SW 1271 (cell line): ENCODE measurements around the gene MTHFR.

Experiments used
- DNase-seq, 2 experiments: peaks; one replicate each; lab custom pipeline; 2025; lab: John Stamatoyannopoulos, UW

MTHFR gene

DNA sequence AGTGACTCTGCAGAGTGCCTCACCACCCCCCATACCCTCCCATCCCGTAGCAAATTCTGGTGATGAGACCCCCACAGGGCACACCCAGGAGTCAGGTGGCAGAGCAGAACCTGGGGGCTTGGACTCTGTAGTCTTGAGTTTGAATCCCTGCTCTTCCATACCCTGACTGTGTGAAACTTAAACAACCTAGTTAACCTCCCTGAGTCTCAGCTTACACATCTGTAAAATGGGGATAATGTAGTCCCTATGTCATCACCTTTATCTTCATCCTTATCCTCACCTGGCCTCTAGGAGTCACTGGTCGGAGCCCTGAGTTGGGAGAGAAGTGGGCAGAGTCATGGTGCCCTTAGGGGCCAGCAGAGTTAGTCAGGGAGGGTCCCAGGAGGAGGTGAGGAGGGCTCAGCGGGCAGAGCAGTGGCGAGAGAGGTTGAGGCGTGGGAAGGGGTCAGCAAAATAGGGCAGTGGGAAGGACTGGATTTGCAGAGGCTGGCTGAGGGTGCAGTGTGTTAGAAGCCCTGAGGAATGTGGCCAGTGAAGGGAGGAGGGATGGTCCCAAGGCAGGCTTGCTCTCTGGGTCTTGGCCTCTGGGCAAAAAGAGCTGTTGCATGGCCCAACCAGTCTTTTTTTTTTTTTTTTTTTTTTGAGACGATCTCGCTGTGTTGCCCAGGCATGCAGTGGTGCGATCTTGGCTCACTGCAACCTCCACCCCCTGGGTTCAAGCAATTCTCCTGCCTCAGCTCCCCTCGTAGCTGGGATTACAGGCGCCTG, 25.2 kb downstream of the MTHFR start:
- no peak for DNase-seq

DNA sequence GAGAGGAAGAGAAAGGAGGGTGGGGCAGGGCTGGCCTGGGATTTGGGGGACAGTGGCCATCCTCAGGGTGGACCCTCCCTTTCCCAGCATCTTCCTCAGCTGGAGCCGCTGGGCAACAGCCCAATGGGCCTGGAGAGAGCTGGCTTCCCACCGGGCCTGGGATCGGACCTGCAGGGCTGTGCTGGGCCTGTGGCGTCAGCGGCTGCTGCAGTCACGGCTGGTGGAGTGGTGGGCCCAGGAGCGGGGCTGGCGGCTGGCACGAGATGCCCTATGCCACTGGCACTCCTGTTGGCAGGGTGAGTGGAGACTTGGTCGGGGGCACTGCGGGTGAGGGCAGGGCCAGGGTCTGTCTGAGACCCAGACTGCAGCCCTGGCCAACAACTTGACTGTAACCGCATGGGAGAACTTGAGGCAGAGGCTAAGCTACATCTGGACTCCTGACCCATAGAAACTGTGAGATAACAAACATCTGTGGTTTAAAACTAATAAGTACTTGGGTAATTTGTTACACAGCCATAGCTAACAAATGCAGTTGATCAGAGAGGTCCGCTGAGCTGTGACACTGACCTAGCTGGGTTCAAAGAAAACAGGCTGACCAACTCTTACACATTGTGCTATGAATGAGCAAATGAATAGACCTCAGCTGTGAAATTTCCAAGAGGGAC, 25.9 kb downstream of the MTHFR start:
- DNase-seq: no peak

DNA sequence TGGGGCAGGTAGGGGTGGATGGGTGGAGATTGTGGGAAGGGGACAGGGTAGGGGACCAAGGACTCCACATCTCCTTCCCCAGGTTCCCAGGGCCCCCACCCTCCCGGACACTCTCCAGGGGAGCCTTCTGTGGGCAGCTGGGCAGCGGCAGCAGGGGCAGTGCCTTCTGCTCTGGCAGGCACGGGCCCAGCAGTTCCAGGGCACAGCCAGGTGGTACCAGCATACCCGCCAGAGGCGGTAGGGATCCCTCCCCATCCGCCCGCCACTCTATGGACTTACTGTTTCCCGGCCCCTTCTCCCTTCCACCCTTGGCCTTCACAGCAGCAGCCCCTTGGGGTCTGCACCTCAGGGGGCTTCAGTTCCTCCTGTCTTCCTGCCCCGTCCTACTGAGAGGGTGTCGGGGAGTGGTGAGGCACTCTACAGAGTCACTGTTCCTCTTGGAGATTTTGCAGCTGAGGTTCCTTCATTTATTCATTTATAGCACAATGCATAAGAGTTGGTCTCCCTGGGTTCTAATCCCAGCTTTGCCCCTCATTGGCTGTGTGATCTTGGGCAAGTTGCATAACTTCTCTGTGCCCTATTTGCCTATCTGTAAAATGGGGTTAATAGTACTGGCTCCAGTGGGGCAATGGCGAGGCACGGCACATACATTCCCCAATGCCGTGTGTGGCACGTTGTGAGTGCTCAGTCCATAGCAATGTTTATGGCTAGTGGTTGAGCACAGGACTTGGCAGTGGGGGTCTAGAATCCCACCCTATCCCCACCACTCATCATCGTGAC, 26.7 kb downstream of the MTHFR start:
- no peak for DNase-seq

DNA sequence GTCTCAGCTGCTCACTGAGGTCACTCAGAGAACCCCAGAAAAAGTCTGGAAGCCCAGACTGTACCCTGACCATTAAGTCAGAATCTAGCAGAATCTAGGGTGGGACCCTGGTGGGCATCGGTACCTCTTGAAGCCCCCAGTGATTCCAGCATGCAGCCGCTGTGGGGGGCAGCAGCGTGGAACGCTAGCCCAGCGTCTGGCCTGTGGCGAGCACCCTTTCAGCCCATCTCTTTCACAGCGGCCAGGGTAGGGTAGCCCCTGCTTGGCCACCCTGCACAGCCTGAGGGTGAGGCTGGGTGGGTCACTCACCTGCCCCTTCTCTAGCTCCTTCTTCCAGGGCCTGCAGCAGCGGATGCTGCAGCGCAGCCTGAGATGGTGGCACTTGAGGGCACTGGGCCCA, 27.4 kb downstream of the MTHFR start:
- DNase-seq: no peak

DNA sequence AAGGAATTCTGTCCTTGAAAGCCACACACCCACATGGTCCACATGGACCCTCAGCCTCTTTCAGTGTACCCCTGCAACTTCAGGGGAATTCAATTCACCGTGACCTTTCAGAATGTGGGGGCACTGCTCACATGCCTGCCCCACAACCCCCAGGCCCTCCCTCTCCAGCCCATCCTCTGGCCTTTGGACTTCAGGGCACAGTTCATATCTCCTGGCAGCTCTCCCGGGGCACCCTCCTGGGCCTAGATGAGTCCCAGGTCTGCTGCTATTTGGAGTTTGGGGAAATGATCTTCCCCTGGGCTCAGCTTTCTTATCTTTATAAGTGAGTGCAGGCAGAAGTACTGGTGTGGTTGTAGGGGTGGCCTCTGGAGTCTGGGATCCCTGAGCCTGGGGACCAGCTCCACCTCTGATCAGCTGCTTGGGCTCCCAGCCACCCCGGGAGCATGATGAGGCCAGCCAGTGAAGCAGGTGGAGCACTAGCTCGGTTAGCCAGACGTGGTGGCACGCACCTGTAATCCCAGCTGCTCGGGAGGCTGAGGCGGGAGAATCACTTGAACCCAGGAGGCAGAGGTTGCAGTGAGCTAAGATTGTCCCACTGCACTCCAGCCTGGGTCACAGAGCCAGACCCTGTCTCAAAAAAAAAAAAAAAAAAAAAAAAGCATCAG, 28.0 kb downstream of the MTHFR start:
- DNase-seq: no peak

DNA sequence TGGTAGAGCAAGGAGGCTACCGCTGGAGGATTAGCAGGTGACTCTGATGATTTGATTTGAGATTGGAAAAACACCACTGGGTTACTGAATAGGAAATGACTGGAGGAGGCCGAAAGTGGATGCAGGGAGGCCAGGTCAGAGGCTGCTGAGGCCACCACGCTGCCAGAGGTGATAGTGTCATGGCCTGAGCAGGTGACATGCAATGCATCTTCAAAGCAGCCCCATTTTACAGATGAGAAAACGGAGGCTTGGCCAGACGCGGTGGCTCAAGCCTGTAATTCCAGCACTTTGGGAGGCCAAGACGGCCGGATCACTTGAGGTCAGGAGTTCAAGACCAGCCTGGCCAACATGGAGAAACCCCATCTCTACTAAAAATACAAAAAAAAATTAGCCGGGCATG, 31.0 kb downstream of the MTHFR start:
- DNase-seq: no peak

DNA sequence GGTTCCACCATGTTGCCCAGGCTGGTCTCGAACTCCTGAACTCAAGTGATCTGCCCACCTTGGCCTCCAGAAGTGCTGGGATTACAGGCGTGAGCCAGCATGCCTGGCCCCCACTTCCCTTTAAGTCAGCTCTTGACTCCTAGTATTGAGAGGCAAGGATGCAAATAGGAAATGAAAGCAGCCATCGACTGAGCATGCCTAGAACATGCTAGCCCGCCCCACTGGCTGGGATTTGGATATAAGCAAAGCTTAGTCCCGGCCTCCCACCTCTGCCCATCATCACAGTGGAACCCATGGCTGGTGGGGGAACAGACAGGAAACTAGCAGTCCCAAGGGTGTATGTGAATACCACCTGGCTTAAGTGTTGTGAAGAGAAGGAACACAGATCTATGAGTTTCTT, 33.3 kb downstream of the MTHFR start:
- DNase-seq: no peak

DNA sequence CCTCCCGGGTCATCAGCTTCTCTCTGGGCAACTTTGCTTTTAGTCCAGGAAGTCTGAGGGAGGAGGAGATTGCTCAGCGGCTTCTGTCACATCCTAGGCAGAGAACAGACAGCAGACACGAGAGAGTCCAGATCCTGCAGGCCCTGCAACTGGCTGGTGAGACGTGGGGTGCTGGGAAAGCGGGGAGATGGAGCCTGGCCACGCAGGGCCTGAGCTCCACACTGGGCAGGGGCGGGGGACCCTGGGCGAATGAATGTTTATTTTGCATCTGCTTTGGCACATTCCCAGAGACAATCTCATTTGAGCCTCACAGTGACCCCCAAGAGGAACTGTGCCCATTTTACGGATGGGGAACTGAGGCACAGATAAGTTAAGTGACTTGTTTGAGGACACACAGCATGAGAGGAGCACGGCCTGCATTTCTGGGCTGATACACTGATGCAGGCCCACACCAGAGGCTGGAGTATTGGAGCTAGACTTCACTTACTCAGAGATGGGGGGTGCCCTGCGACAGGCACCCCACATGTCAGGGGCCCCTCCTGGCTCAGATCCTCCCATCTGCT, 34.2 kb downstream of the MTHFR start:
- no peak for DNase-seq

DNA sequence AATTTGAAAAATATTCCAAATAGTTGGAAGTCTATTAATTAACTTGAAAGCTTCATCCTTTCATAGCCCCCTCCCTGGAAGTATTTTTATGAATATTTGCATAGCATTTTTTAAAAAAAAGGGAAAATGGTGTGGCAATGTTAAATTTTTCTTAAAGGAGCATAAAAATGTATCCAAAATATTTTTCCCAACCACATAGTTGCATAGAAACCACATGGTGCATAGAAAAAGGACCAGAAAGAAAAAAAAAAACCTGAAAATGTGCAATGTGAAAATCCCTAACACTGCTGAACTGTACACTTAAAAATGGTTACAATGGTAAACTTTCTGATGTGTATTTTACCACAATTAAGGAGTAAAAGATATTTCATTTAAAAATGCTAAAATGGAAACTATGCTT, 35.8 kb downstream of the MTHFR start:
- DNase-seq: no peak

DNA sequence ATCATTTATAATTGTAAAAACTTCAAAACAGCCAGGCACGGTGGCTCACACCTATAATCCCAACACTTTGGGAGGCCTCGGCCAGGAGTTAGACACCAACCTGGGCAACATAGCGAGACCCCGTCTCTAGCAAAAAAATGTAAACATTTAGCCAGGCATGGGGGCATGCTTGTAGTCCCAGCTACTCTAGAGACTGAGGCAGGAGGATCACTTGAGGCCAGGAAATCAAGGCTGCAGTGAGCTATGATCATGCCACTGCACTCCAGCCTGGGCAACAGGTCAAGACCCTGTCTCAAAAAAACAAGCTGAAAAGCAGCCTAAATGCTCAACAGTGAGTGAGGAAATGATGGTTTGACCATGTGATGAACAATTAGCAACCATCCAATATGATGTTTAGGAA, 36.5 kb downstream of the MTHFR start:
- DNase-seq: no peak

DNA sequence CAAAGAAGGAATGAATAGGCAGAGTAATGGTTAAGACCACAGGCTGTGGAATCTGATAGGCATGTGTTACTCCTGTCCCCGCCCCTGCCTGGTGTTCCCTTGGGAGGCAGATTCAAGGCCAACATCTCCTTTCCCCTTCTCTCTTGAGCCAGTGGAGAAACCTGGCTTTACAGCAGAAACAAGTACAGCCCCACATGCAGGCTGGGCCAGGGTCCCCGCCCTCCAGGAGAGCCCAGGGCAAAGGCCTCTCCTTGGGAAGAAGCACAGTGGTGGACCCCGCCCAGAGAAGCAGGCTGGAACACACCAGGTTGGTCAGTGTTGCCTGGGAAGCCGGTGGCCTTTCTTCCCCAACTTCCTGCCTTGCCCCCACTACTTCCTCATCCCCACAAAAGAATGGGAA, 36.9 kb downstream of the MTHFR start:
- DNase-seq: no peak

DNA sequence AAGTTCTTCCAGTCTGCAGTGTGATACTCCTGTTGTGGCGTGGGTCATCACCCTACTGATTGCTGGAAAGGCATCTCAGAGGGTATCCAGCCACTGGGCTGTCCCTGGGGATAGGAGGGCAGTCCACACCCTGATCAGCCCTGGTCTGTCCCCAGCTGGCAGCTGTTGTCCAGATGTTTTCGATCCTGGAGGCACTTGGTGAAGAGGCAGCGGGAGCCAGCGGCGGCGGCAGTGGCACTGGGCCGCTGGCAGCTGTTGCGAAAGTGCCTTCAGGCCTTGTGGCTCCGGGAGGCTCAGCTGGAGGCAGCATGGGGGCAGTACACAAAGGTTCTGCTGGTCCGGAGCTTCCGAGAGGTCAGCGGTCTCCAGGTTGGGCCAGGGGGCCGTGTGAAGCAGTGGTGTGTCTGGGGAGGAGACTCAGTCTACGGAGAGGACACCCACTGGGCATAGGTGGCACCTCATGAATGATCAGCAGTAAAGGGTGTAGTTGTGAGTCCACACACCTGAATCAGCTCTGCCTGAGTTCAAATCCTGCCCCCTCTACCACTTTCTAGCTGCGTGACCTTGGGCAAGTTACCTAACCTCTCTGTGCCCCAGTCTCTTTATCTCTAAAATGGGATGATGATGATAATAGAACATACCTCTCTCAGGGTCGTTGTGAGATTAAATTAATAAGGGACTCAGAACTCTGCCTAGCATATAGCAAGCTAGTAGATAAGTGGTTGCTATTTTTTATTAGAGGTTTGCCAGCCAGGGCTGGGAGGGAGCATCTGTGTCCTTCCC, 37.7 kb downstream of the MTHFR start:
- DNase-seq: no peak

DNA sequence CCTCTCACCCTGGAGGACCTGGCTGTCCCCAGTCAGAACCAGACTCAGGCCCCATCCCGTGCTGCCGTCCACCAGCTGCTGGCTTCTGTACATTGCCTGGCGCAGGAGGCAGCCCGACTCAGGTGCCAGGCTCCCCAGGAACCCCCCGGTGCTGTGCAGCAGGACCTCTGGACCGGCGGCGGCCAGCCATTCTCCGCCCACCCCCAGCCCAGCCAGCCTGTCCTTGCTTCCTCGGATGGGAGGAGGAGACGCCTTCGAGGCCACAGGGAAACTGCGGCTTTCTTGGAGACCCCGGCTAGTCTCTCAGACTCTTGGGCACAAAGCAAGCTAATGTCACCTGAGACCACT, 39.4 kb downstream of the MTHFR start:
- DNase-seq: no peak

DNA sequence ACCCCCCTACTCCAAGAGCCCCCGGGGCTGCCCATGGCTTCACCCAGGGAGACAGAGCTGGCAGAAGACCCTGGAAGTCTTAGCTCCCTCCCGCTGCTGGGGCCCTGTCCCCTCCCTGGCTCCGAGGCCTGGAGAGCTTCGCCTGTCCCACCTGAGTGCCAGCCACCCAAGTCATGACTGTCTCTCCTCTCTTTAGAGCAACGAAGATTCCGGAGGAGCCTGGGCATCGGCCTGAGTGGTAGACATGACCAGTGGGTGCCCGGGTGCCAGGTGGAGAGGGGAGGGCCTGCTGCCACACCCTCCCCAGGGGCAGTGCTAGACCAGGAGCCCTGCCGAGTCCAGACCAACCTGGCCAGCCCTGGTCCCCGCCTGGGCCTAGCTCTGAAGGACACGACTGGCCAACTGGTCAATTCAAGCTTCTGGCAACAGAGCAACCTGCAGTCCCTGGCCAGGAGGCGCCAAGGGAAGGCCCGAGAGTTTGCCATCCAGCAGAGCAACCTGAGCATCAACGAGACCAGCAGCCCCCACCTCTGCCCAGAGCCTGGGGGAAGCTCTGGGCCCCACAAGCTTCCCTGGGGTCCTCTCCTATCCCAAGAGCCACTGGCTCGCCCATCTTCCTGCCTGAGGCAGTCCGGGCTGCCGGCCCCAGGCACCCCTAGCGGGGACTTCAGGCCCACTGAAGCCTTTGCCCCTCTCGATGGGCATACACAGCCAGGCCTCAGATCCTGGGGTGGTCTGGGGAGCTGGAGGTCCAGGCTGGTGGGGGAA, 39.9 kb downstream of the MTHFR start:
- DNase-seq: no peak

DNA sequence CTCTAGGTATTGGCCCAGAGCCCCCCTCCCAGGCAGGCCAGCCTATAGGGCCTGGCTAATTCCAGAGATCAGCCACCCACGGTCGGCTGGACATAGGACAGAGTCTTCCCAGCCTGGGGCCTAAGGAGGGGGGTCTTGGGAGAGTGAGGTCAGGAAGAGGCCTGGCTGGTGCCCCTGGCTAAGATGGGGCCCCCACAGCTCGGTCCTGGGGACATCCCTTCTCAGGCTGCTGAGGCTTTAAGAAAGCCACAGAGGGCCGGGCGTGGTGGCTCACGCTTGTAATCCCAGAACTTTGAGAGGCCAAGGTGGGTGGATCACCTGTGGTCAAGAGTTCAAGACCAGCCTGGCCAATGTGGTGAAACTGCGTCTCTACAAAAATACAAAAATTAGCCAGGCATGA, 41.2 kb downstream of the MTHFR start:
- DNase-seq: no peak

DNA sequence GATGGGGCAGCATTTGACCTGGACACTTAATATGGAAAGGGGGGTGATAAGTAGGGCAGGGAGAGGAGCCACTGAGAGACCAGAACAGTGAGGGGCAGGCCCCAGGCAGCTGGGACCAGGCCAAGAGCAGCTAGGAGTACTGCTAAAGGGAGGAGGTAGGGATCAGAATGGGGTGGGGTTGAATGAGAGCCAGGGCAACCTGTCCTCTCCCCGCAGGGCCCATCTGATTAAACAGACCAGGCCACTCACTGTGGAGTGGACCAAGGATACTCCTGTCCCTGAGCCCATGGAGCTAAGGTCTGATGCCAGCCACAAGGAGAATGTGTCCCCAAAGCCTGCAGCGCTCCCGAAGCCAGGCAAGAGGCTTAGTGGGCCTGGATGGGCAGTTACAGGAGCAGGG, 41.6 kb downstream of the MTHFR start:
- DNase-seq: no peak

DNA sequence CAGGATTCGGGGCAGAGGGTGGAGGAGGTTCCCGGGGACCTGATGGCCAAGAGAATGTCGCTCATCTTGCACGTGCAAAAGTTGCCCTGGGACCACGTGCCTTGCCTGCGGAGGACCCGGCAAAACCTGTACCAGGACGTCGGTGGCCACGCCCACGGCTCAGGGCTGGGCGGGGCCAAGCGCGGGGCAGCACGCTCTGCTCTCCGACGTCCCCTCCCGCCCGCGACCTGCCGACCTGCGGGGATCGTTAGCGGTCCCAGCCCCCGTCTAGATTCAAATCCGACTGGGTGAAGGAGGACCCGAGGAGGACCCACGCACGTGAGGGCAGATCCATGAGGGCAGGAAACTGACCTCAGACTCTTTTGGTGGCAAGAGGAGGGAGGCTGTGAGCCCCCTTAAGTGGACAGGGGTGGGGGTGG, 43.8 kb downstream of the MTHFR start, which contains the start of gene C1orf167:
Gene C1orf167, plus strand, starts transcription at position 206 of the 419 bp plus-strand sequence. CDS start 2,208 bp downstream, outside the sequence.
- no peak for DNase-seq

DNA sequence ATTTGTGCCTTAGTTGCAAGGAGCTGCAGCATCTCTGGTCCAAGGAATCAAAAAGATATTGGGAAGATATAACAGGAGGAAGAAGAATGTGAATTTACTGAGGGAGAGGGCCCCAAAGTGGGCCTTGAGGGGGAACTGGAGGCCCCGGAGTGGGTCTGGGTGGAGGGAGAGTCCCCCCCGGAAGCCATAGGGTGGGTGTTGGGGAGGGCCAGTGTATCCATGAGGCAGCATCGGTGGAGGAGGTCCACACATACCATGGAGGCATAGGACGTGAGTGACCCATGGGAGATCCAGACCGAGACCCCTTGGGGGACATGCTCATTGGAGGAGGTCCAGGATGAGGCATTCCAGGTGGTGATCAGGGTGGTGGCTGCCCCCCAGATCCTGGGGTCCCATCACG, 44.5 kb downstream of the MTHFR start:
- DNase-seq: no peak

DNA sequence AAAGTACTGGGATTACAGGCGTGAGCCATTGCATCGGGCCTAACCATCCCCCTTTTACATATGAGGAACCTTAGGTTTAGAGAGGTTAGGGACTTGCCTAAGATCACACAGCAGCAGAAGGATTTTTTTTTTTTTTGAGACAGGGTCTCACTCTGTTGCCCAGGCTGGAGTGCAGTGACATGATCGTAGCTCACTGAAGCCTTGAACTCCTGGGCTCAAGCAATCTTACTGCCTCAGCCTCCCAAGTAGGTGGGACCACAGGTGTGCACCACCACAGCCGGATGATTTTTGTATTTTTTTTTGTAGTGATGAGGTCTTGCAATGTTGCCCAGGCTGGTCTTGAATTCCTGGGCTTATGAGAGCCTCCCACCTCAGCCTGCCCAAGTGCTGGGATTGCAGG, 46.0 kb downstream of the MTHFR start:
- DNase-seq: no peak

DNA sequence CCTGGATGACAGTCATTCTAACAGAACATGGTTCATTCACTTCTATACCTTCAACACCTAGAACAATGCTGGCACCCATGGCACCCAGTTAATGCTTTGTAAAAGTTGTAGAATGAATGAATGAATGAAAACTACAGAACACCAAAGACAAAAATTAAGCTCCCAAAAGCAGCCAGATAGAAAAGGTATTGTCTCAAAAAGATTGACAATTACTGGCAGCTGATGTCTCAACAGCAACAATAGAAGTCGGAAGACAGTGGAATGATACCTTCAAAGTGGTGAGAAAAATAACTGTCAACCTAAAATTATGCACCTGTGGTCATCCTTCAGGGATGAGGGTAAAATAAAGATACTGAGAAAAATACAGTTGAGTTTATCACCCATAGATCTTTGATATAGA, 48.7 kb downstream of the MTHFR start:
- DNase-seq: no peak
